ENCODE results near the gene CRIP3.

DNA sequence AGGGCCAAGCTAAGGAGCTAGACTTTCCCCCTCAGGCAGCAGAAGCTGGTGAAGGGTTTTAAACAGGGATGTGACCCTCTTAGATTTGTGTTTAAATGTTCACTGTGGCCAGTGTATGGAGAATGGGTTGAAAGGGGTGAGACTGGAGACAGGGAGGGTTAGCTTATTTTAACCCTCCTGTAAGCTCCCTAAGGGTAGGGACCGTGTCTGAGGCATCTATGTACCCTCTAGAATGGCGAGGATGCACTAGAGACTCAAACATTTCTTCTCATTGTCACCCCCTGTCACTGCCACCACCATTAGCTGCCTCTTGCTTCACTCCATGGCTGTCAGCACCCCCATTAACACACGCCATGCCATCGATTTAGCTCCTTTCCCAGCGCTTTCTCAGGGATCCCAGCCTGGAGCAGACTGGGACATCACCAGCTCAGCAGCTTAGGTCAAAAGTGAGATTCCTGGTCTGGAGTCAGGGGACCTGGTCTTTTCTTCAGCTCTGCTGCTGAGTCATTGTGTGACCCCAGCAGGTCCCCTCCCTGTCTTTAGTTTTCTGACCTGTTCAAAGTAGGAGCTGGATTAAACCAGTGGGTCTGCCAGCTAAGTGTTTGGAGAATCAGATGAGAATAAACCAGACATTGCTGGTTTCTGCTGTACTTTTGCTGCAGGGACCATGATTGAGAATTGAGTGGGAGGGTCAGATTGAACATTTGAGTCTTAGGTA lies 11.7 kb downstream of the CRIP3 start:
- TF ChIP-seq, protein P1, sequence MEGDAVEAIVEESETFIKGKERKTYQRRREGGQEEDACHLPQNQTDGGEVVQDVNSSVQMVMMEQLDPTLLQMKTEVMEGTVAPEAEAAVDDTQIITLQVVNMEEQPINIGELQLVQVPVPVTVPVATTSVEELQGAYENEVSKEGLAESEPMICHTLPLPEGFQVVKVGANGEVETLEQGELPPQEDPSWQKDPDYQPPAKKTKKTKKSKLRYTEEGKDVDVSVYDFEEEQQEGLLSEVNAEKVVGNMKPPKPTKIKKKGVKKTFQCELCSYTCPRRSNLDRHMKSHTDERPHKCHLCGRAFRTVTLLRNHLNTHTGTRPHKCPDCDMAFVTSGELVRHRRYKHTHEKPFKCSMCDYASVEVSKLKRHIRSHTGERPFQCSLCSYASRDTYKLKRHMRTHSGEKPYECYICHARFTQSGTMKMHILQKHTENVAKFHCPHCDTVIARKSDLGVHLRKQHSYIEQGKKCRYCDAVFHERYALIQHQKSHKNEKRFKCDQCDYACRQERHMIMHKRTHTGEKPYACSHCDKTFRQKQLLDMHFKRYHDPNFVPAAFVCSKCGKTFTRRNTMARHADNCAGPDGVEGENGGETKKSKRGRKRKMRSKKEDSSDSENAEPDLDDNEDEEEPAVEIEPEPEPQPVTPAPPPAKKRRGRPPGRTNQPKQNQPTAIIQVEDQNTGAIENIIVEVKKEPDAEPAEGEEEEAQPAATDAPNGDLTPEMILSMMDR (conservative IDR thresholded peaks at IDR 0.05 in 1 of 2, IDR thresholded peaks at IDR 0.05 in 1 of 2; ENCODE audit: extremely low read depth in 1 of 2, insufficient read depth in 1 of 2, low read depth in 1 of 2, low read length in 2 of 2), result no peak
- TF ChIP-seq EZH2 (IDR thresholded peaks at IDR 0.05; ENCODE audit: borderline replicate concordance, low read length), result no peak

Data from mammary epithelial cell (primary cell).